ENCODE data around the gene MTREX. TPM values are rescaled to one million over a fixed set of nuclear protein-coding genes. Genes with fewer than 3 reads are reported as not detected.

The MTREX gene
- total and polyA plus RNA-seq, 2 of the 8 experiments (the other 6 are each of a cell fraction or from before 2014, with no cell fraction given), result 16.0 to 130 TPM

DNA sequence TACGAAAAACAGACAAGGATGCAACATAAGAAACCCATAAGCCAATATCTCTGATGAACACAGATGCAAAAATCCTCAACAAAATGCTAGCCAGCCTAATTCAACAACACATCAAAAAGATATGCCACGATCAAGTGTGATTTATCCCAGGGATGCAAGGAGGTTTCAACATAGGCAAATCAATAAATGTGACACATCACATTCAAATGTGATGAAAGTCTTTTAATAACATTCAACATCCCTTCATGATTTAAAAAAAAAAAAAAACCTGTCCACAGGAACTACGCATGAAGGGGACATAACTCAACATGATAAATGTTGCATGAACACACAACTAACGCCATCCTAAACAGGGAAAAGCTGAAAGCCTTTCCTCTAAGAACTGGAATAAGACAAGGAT is 124.8 kb downstream of the MTREX start (continued):
- TF ChIP-seq CTCF (IDR thresholded peaks at IDR 0.05; ENCODE audit: control extremely low read depth in 1 of 3, insufficient read depth in 1 of 3, low read depth in 1 of 3, low read length in 3 of 3) (no peak), CHD2 (IDR thresholded peaks at IDR 0.05; ENCODE audit: low read length) (no peak), SIN3A (conservative IDR thresholded peaks at IDR 0.05 in 1 of 2, IDR thresholded peaks at IDR 0.05 in 1 of 2; ENCODE audit: low read depth in 1 of 2, low read length in 2 of 2) (no peak), NANOG (IDR thresholded peaks at IDR 0.05; ENCODE audit: insufficient read depth, low read depth, low read length, poor library complexity, severe bottlenecking) (no peak), TCF12 (IDR thresholded peaks at IDR 0.05; ENCODE audit: low read depth, low read length) (no peak)
